Measurements from ENCODE around the gene PES1. TPM values are rescaled to one million over a fixed set of nuclear protein-coding genes. Genes with fewer than 3 reads are reported as not detected.
"Not testable (repeated sequence)": the region's sequence is repeated elsewhere in the genome, so short reads cannot be mapped to it uniquely, and the experiment has no call there.

Gene PES1
- total RNA-seq, 1 donor from 2014 or later, result 46.5 TPM

DNA sequence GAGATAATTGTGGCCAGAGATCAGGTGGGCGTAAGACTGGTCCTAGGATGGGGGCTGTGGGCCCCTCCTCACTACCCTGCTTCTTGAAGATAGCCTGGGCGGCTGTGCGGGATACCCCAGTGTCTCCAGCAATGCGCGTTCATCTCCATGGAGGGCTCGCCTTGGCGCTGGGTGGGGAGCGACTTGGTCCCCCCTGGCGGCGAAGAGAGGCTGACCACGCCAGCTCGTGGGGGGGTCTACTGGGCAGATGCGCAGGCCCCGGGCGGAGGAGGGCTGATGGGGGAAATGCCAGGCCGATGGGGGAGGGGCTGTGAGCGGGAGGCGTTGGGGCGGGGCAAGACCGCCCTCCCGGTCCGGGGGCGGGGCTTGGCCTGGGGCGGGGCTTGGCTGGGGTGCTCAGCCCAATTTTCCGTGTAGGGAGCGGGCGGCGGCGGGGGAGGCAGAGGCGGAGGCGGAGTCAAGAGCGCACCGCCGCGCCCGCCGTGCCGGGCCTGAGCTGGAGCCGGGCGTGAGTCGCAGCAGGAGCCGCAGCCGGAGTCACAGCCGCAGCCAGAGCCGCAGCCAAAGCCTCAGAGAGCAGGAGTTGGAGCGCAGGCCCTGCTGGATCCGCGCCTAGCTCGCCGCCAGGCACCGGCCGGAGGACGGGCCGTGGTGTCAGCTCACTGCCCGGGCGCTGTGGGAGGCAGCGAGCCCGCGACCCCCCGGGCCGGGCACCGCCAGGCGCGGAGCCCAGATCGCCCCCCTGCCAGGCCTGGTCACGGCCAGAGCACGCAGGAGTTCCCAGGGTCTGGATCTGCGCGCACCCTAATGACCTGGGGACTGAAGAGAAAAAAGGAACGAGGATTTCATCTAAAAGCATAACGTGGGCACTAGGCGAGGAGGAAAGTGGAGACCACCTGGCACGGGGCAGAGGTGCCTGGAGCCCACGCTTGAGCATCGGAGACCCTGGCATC, 43.8 kb upstream of the PES1 start, which contains the start of gene SLC35E4:
TSS of gene SLC35E4 (plus strand) at position 509 of the 953 bp plus-strand sequence. CDS start 670 bp downstream, outside the sequence.
- H3K4me1 ChIP-seq, result peaks cover 24% of the 10 kb centered on the region
- peak; percentile 24 for TF ChIP-seq CTCF (IDR thresholded peaks at IDR 0.05)
- intact Hi-C loops (cut with DNase I), result no loop called here
- H3K9me3 ChIP-seq, result no peaks in the 10 kb centered on the region
- peak; percentile 96 for ATAC-seq
- no peaks in the 10 kb centered on the region for H3K27me3 ChIP-seq
- peak; percentile 97 for DNase-seq
- peak within 1 kb of the TSS; percentile 85 for H3K27ac ChIP-seq
- peak within 1 kb of the TSS; percentile 65 for H3K4me3 ChIP-seq
- H3K36me3 ChIP-seq, result no peaks in the 10 kb centered on the region

DNA sequence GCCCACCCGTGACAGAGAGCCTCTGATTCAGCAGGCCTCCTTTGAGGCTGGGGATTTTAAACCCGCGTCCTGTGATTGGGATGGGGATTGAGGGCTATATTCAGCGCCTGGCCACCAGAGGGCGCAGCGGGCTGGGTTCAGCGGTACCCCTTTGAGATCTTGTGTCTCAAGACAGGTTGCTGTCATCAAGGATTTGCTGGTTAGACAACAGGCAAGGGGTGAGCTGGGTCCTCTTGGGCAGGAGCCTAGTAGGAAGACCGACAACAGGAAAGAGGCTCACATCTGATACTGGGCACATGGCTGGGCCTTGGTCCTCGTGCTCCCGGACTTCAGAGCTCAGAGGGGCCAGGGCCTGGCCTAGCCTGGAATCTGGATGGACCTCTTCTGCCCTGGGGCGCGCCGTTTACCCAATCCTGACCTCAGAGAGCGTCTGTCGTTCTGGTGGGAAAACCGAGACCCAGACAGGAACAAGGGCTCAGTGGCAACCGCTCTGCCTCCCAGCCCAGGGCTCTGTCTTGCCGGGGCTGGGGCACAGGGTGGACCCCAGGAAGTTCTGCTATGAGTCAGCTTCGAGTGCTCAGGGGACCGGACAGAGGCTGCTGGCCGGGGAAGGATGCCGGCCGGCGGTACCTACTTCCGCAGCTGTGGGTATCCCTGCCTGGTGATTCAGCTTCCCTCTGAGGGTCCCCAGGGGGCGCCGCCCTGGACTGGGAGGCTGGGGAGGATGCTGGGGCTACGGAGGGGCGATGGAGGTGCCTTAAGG, 42.9 kb upstream of the PES1 start:
- DNase-seq, result peak; percentile 92
- Histone ChIP-seq H3K9me3 (no peaks in the 10 kb centered on the region), H3K27ac (peak overlapping the region; percentile 85), H3K4me3 (peak overlapping the region; percentile 65), H3K27me3 (no peaks in the 10 kb centered on the region), H3K36me3 (no peaks in the 10 kb centered on the region), H3K4me1 (peaks cover 24% of the 10 kb centered on the region)
- TF ChIP-seq CTCF (IDR thresholded peaks at IDR 0.05), result peak; percentile 95
- intact Hi-C loops (cut with DNase I), result no loop called here
- peak; percentile 85 for ATAC-seq

DNA sequence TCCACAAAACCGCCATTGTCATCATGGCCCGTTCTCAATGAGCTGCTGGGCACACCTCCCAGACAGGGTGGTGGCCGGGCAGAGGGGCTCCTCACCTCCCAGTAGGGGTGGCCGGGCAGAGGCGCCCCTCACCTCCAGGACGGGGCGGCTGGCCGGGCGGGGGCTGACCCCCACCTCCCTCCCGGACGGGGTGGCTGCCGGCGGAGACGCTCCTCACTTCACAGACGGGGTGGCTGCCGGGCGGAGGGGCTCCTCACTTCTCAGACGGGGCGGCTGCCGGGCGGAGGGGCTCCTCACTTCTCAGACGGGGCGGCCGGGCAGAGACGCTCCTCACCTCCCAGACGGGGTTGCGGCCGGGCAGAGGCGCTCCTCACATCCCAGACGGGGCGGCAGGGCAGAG, 39.8 kb upstream of the PES1 start:
- H3K4me1 ChIP-seq, result peaks cover 11% of the 10 kb centered on the region
- DNase-seq; H3K27me3 ChIP-seq; H3K27ac ChIP-seq; intact Hi-C loops (cut with DNase I); H3K9me3 ChIP-seq; H3K36me3 ChIP-seq; H3K4me3 ChIP-seq; ATAC-seq: not testable (repeated sequence)

DNA sequence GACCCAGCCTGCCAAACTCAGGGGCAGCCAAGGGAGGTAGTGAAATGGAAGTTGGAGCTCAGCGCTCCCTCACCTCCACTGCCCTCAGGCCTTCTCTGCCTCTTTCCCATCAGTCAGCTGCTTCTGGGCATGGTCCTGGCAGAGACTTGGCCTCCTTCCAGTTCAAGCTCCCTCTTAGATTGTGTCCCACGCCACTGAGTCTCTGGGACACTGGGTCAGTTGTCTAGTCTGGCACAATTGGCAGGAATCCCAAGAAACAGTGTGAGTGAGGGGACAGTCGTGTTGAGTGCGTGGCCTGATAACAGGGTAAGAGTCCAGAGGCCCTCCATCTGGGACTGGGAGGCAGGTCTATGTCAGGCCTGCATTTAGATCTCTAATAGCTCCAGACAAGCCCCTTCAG, 36.8 kb upstream of the PES1 start:
- intact Hi-C loops (cut with DNase I), result no loop called here
- no peaks in the 10 kb centered on the region for H3K4me1 ChIP-seq
- DNase-seq, result no peak
- H3K4me3 ChIP-seq, result no peak overlapping the region
- H3K27ac ChIP-seq, result no peak overlapping the region
- no peak for TF ChIP-seq CTCF (IDR thresholded peaks at IDR 0.05)
- no peaks in the 10 kb centered on the region for H3K36me3 ChIP-seq
- no peaks in the 10 kb centered on the region for H3K9me3 ChIP-seq
- ATAC-seq, result no peak
- H3K27me3 ChIP-seq, result no peaks in the 10 kb centered on the region

DNA sequence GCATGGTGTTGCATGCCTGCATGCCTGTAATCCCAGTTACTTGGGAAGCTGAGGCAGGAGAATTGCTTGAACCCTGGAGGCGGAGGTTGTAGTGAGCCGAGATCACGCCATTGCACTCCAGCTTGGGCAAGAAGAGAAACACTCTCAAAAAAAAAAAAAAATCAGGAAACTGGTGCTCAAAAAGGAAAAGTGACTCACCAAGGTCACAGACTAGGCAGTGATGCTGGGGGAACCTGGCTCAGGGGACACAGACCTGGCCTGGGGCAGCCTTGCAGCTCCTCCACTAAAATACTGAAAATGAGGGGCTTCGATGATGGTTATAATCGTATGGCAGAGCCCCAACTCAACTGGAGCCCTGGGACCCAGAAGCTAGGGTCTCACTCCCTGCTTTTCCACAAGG, 35.8 kb upstream of the PES1 start:
- H3K4me3 ChIP-seq, result no peak overlapping the region
- intact Hi-C loops (cut with DNase I), result no loop called here
- DNase-seq (no peak), ATAC-seq (no peak)
- no peak overlapping the region for H3K27ac ChIP-seq
- no peaks in the 10 kb centered on the region for H3K27me3 ChIP-seq
- H3K9me3 ChIP-seq, result no peaks in the 10 kb centered on the region
- no peaks in the 10 kb centered on the region for H3K36me3 ChIP-seq
- H3K4me1 ChIP-seq, result no peaks in the 10 kb centered on the region
- TF ChIP-seq CTCF (IDR thresholded peaks at IDR 0.05), result no peak

DNA sequence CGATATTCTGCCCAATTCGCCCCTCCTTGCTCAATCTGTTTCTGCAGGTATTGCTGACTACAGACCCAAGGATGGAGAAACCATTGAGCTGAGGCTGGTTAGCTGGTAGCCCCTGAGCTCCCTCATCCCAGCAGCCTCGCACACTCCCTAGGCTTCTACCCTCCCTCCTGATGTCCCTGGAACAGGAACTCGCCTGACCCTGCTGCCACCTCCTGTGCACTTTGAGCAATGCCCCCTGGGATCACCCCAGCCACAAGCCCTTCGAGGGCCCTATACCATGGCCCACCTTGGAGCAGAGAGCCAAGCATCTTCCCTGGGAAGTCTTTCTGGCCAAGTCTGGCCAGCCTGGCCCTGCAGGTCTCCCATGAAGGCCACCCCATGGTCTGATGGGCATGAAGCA, 34.7 kb upstream of the PES1 start:
- no peak overlapping the region for H3K4me3 ChIP-seq
- intact Hi-C loops (cut with DNase I), result no loop called here
- no peaks in the 10 kb centered on the region for H3K36me3 ChIP-seq
- DNase-seq (no peak), ATAC-seq (peak; percentile 20)
- H3K27ac ChIP-seq, result no peak overlapping the region
- H3K9me3 ChIP-seq, result no peaks in the 10 kb centered on the region
- no peak for TF ChIP-seq CTCF (IDR thresholded peaks at IDR 0.05)
- no peaks in the 10 kb centered on the region for H3K4me1 ChIP-seq
- H3K27me3 ChIP-seq, result no peaks in the 10 kb centered on the region

DNA sequence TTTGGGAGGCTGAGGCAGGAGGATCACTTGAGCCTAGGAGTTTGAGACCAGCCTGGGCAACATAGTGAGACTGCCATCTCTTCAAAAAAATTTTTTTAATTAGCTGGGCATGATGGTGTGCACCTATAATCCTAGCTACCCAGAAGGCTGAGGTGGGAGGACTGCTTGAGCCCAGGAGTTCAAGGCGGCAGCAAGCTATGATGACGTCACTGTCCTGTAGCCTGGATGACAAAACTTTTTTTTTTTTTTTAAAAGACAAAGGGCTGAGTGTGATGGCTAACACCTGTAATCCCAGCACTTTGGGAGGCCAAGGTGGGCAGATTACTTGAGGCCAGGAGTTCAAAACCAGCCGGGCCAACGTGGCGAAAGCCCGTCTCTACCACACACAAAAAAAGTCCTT, 28.2 kb upstream of the PES1 start:
- ATAC-seq; H3K27ac ChIP-seq; H3K9me3 ChIP-seq; DNase-seq; intact Hi-C loops (cut with DNase I); H3K36me3 ChIP-seq; H3K4me3 ChIP-seq; H3K4me1 ChIP-seq; H3K27me3 ChIP-seq: not testable (repeated sequence)
